OCI-LY7 (cell line): ENCODE measurements around the gene QSER1. TPM values are rescaled to one million over a fixed set of nuclear protein-coding genes. Genes with fewer than 3 reads are reported as not detected.
A peak's percentile ranks its signal among the peaks of the same experiment; 100 is the strongest.

Source experiments
- BruUV-seq: library from RNA; stranded (reverse); fragments of 400-500 nt; replicated peaks from 2 replicates; lab custom pipeline; 2021; lab: Mats Ljungman, UMichigan
- CTCF ChIA-PET: fragments of 300-600 bp; sonication (Branson Sonifier 250); formaldehyde crosslinking; loops from one replicate; lab custom pipeline; 2022; ENCODE audit warnings: antibody characterized with exemption; ENCODE audit not compliant: unreplicated experiment; lab: Charles Lee
- POLR2A ChIA-PET: fragments of 300-600 bp; sonication (Branson Sonifier 250); formaldehyde crosslinking; loops from one replicate; lab custom pipeline; 2022; ENCODE audit warnings: antibody characterized with exemption; lab: Charles Lee
- DNase-seq: peaks from one replicate; pipeline ENCODE4 v3.0.0-alpha.2; 2015; ENCODE audit warnings: low spot score
- H2AFZ ChIP-seq: fragments of 200-600 bp; sonication (generic), shearing (Covaris generic); 2 replicates; pipeline ENCODE4 v1.6.1; 2014; ENCODE audit warnings: mild to moderate bottlenecking, antibody characterized with exemption, low read length, moderate library complexity
- H3K27ac ChIP-seq: fragments of 200-600 bp; sonication (generic); 2 replicates; pipeline ENCODE4 v1.5.1; 2014; ENCODE audit warnings: mixed run types, low read depth, mild to moderate bottlenecking, moderate library complexity, low read length, inconsistent platforms; ENCODE audit not compliant: poor library complexity, severe bottlenecking
- H3K36me3 ChIP-seq: fragments of 200-600 bp; sonication (generic); 2 replicates; pipeline ENCODE4 v1.6.1; 2014; ENCODE audit warnings: mild to moderate bottlenecking, antibody characterized with exemption, low read length, moderate library complexity, mixed read lengths; ENCODE audit not compliant: insufficient read depth
- H3K4me1 ChIP-seq: fragments of 200-600 bp; sonication (generic); 2 replicates; pipeline ENCODE4 v1.5.1; 2014; ENCODE audit warnings: mild to moderate bottlenecking, low read length; ENCODE audit not compliant: insufficient read depth, poor library complexity, severe bottlenecking
- H3K4me2 ChIP-seq: fragments of 200-600 bp; sonication (generic); 2 replicates; pipeline ENCODE4 v1.6.1; 2014; ENCODE audit warnings: mild to moderate bottlenecking, low read length
- H3K4me3 ChIP-seq: fragments of 200-600 bp; sonication (generic); 2 replicates; pipeline ENCODE4 v1.5.1; 2014; ENCODE audit warnings: mild to moderate bottlenecking, low read depth, low read length; ENCODE audit not compliant: poor library complexity, severe bottlenecking
- H3K79me2 ChIP-seq: fragments of 200-600 bp; sonication (generic); 2 replicates; pipeline ENCODE4 v1.6.1; 2016; ENCODE audit warnings: low read depth, mild to moderate bottlenecking, low read length, moderate library complexity, mixed read lengths; ENCODE audit not compliant: insufficient read depth
- H3K9me2 ChIP-seq: fragments of 200-600 bp; sonication (generic); 2 replicates; pipeline ENCODE4 v1.6.1; 2016; ENCODE audit warnings: mild to moderate bottlenecking, low read length, mixed read lengths; ENCODE audit not compliant: insufficient read depth
- H3K9me3 ChIP-seq: fragments of 200-600 bp; sonication (generic); 2 replicates; pipeline ENCODE4 v1.6.1; 2014; ENCODE audit warnings: mild to moderate bottlenecking, mixed run types, low read length, mixed read lengths
- H4K20me1 ChIP-seq: fragments of 200-600 bp; sonication (generic); 2 replicates; pipeline ENCODE4 v1.6.1; 2014; ENCODE audit warnings: mild to moderate bottlenecking, antibody characterized with exemption, low read length, moderate library complexity, mixed read lengths; ENCODE audit not compliant: insufficient read depth
- EZH2phosphoT487 ChIP-seq: fragments of 200-600 bp; sonication (generic); IDR thresholded peaks from 2 replicates; pipeline ENCODE4 v1.6.1; 2018; ENCODE audit warnings: low read depth, borderline replicate concordance, mild to moderate bottlenecking, mixed run types, antibody characterized with exemption, low read length, moderate library complexity, mixed read lengths
- intact Hi-C: fragments of 100-400 bp; cut with micrococcal nuclease; formaldehyde crosslinking; loops from one replicate; pipeline ENCODE4 v1.10.0; 2022; ENCODE audit not compliant: unreplicated experiment
- total RNA-seq, 2 experiments: library from RNA; depleted of rRNA in 1 of 2; stranded (reverse); fragments of >200 nt in 1 of 2; shearing (Covaris generic) in 1 of 2; gene quantifications; 2 replicates each; pipeline ENCODE4 v1.2.3, GENCODE V29; 2014 to 2022
- TF ChIP-seq, protein P1 (sequence below): fragments of 200-600 bp; sonication (generic); conservative IDR thresholded peaks from 2 replicates; pipeline ENCODE4 v1.5.1; 2014; ENCODE audit warnings: mild to moderate bottlenecking, antibody characterized with exemption, low read length, moderate library complexity, mixed read lengths

The QSER1 gene
- total RNA-seq, 2 experiments from 2014 or later, result 30.6 to 46.3 TPM

DNA sequence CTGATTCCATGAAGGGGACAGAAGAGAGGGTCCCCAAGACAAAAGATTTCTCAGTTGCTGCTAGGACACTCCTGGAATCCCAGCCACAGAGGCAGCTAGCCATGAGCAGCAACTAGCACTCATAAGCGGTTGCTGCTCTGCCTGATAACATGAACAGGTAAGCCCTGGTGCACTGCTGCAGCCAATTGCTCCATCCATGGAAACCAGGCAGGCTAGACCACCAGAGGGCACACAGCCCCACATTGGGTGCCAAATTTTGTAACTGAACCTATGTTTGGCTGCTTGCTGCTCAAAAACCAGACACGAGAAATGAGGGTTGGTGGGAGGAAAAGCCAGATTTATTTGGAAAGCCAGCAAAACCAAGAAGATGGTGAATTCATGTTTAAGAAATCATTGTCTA, 21.9 kb upstream of the QSER1 start:
- ChIA-PET POLR2A (interaction anchor here (0.5 kb wide), 1 partner anchor 18 kb away, joined by 3 read pairs; no protein-coding TSS in a partner anchor), CTCF (no interaction called here)
- BruUV-seq, result no TSS peak
- H3K4me3 ChIP-seq, result no peak overlapping the region
- H3K4me1 ChIP-seq, result no peaks in the 10 kb centered on the region
- TF ChIP-seq, protein P1, sequence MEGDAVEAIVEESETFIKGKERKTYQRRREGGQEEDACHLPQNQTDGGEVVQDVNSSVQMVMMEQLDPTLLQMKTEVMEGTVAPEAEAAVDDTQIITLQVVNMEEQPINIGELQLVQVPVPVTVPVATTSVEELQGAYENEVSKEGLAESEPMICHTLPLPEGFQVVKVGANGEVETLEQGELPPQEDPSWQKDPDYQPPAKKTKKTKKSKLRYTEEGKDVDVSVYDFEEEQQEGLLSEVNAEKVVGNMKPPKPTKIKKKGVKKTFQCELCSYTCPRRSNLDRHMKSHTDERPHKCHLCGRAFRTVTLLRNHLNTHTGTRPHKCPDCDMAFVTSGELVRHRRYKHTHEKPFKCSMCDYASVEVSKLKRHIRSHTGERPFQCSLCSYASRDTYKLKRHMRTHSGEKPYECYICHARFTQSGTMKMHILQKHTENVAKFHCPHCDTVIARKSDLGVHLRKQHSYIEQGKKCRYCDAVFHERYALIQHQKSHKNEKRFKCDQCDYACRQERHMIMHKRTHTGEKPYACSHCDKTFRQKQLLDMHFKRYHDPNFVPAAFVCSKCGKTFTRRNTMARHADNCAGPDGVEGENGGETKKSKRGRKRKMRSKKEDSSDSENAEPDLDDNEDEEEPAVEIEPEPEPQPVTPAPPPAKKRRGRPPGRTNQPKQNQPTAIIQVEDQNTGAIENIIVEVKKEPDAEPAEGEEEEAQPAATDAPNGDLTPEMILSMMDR, result peak; percentile 68
- no peak for TF ChIP-seq EZH2phosphoT487
- H3K9me3 ChIP-seq, result no peaks in the 10 kb centered on the region
- H3K79me2 ChIP-seq, result no peaks in the 10 kb centered on the region
- H4K20me1 ChIP-seq, result no peaks in the 10 kb centered on the region
- peak; percentile 48 for DNase-seq
- intact Hi-C loops, result no loop called here
- H3K9me2 ChIP-seq, result no peaks in the 10 kb centered on the region
- no peaks in the 10 kb centered on the region for H3K36me3 ChIP-seq
- no peak overlapping the region for H3K4me2 ChIP-seq
- no peak overlapping the region for H2AFZ ChIP-seq
- H3K27ac ChIP-seq, result no peak overlapping the region

DNA sequence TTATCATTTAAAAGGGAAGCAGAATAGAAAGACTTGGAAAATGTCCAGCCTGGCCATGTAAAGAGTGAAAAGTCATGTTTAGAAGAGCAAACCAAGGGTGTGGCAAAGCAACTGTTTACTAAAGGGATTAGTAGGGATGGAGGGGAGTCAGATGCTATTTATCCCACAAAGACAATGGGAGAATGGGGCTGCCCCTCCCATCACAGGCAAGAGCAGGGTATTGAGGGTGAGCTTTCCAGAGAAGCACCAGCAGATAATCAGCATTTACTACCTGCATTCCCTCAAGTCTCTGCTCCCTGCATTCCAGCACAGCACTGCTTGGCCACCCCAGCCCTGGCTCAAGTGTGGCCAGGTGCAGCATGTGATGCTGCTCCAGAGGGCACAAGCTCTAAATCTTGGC, 18.5 kb upstream of the QSER1 start:
- ChIA-PET POLR2A (no interaction called here), CTCF (no interaction called here)
- Histone ChIP-seq H3K4me3 (no peak overlapping the region), H4K20me1 (no peaks in the 10 kb centered on the region), H3K79me2 (no peaks in the 10 kb centered on the region), H3K27ac (no peak overlapping the region), H3K36me3 (no peaks in the 10 kb centered on the region), H3K9me3 (no peaks in the 10 kb centered on the region), H2AFZ (no peak overlapping the region), H3K9me2 (no peaks in the 10 kb centered on the region), H3K4me1 (no peaks in the 10 kb centered on the region), H3K4me2 (no peak overlapping the region)
- no peak for TF ChIP-seq EZH2phosphoT487
- TF ChIP-seq, protein P1, result no peak
- intact Hi-C loops, result no loop called here
- no peak for DNase-seq
- BruUV-seq, result no TSS peak

DNA sequence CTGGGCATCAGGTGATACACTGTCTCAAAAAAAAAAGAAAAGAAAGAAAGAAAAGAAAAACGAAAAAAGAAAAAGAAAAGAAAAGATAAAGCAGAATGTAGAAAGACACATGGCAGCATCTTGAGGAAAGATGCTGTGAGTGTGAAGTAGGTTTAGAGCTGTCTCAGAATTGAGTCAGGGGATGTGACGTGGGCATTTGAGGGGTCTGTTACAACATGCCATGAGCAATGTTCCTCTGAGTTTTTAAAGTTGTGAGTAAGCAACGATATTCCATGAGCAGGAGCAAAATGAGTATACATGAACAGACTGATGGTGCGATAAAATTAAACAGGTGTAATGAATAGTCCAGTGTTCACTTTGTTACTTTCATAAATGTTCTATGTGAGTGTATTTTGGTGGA, 11.3 kb upstream of the QSER1 start:
- Histone ChIP-seq H3K4me2 (no peak overlapping the region), H4K20me1 (no peaks in the 10 kb centered on the region), H3K79me2 (no peaks in the 10 kb centered on the region), H2AFZ (no peak overlapping the region), H3K9me3 (no peaks in the 10 kb centered on the region), H3K4me3 (no peak overlapping the region), H3K9me2 (no peaks in the 10 kb centered on the region), H3K27ac (no peak overlapping the region), H3K36me3 (no peaks in the 10 kb centered on the region), H3K4me1 (no peaks in the 10 kb centered on the region)
- intact Hi-C loops, result no loop called here
- POLR2A ChIA-PET, result interaction anchor here (0.6 to 0.7 kb wide), 2 partner anchors 338 to 994 kb away, joined by 3 to 4 read pairs; no protein-coding TSS in a partner anchor
- BruUV-seq, result no TSS peak
- no peak for DNase-seq
- CTCF ChIA-PET, result no interaction called here
- no peak for TF ChIP-seq EZH2phosphoT487
- TF ChIP-seq, protein P1, result no peak
